Neural progenitor cell (in vitro differentiated cells): ENCODE measurements around the gene MYBBP1A. TPM values are rescaled to one million over a fixed set of nuclear protein-coding genes. Genes with fewer than 3 reads are reported as not detected.

Source experiments
- DNase-seq: peaks from one replicate; pipeline ENCODE4 v3.0.0-alpha.2; 2016; ENCODE audit warnings: low spot score
- H2AFZ ChIP-seq: fragments of 200-600 bp; sonication (generic); replicated peaks from 2 replicates; pipeline ENCODE4 v1.6.1; 2016; ENCODE audit warnings: antibody characterized with exemption
- H3F3A ChIP-seq: fragments of 200-600 bp; sonication (generic); 2 replicates; pipeline ENCODE4 v1.6.1; 2016; ENCODE audit warnings: antibody characterized with exemption, low read depth
- H3K27ac ChIP-seq: fragments of 200-600 bp; sonication (generic); 2 replicates; pipeline ENCODE4 v1.5.1; 2016; ENCODE audit warnings: mild to moderate bottlenecking
- H3K27me3 ChIP-seq: fragments of 200-600 bp; sonication (generic); 2 replicates; pipeline ENCODE4 v1.6.1; 2016; ENCODE audit warnings: mild to moderate bottlenecking, moderate library complexity
- H3K36me3 ChIP-seq: fragments of 200-600 bp; sonication (generic); 2 replicates; pipeline ENCODE4 v1.5.1; 2016
- H3K4me1 ChIP-seq: fragments of 200-600 bp; sonication (generic); 2 replicates; pipeline ENCODE4 v1.6.1; 2016; ENCODE audit warnings: mixed run types
- H3K4me2 ChIP-seq: fragments of 200-600 bp; sonication (generic); 2 replicates; pipeline ENCODE4 v1.6.1; 2016
- H3K4me3 ChIP-seq: fragments of 200-600 bp; sonication (generic); 2 replicates; pipeline ENCODE4 v1.5.1; 2016
- H3K79me2 ChIP-seq: fragments of 200-600 bp; sonication (generic); 2 replicates; pipeline ENCODE4 v1.6.1; 2016; ENCODE audit warnings: low read depth
- H3K9ac ChIP-seq: fragments of 200-600 bp; sonication (generic); 2 replicates; pipeline ENCODE4 v1.6.1; 2016
- H3K9me3 ChIP-seq: fragments of 200-600 bp; sonication (generic); 2 replicates; pipeline ENCODE4 v1.5.1; 2016; ENCODE audit warnings: low read depth
- H4K20me1 ChIP-seq: fragments of 200-600 bp; sonication (generic); 2 replicates; pipeline ENCODE4 v1.6.1; 2016; ENCODE audit warnings: low read depth
- H3K27ac Mint-ChIP-seq: 3 replicates; pipeline ENCODE4 v1.8.0; 2021; ENCODE audit warnings: mixed read lengths
- H3K27me3 Mint-ChIP-seq: 2 replicates; pipeline ENCODE4 v1.8.0; 2022; ENCODE audit warnings: low read depth, mild to moderate bottlenecking, inconsistent platforms, moderate library complexity, mixed read lengths; ENCODE audit not compliant: insufficient read depth
- H3K36me3 Mint-ChIP-seq: 3 replicates; pipeline ENCODE4 v1.8.0; 2021; ENCODE audit warnings: mixed read lengths
- H3K4me1 Mint-ChIP-seq: 3 replicates; pipeline ENCODE4 v1.8.0; 2021; ENCODE audit warnings: mixed read lengths
- H3K4me3 Mint-ChIP-seq: 3 replicates; pipeline ENCODE4 v1.8.0; 2021; ENCODE audit warnings: mild to moderate bottlenecking, moderate library complexity, mixed read lengths
- H3K9me3 Mint-ChIP-seq: 3 replicates; pipeline ENCODE4 v1.8.0; 2020; ENCODE audit warnings: mixed read lengths
- CTCF ChIP-seq: fragments of 200-600 bp; sonication (generic); IDR thresholded peaks from 2 replicates; pipeline ENCODE4 v1.5.1; 2017; ENCODE audit warnings: antibody characterized with exemption, mild to moderate bottlenecking
- EZH2 ChIP-seq: fragments of 200-600 bp; sonication (generic); IDR thresholded peaks from 2 replicates; pipeline ENCODE4 v1.6.1; 2017; ENCODE audit warnings: antibody characterized with exemption, mild to moderate bottlenecking, moderate library complexity
- EZH2phosphoT487 ChIP-seq: fragments of 200-600 bp; sonication (generic); IDR thresholded peaks from 2 replicates; pipeline ENCODE4 v1.6.1; 2017; ENCODE audit warnings: antibody characterized with exemption
- total RNA-seq: library from RNA; depleted of rRNA; stranded (reverse); fragments of >200 nt; gene quantifications from 2 replicates; pipeline ENCODE4 v1.2.3, GENCODE V29; 2015; ENCODE audit warnings: low replicate concordance

Gene MYBBP1A
- total RNA-seq, 1 donor from 2014 or later, result 17.4 TPM

- no peak overlapping the region for H3K27ac ChIP-seq
- H3K4me3 ChIP-seq, result no peak overlapping the region
- Mint-ChIP-seq H3K4me1 (peaks cover 23% of the 10 kb centered on the region), H3K27ac (no peak overlapping the region), H3K36me3 (peaks cover 6% of the 10 kb centered on the region), H3K4me3 (no peak overlapping the region), H3K9me3 (no peaks in the 10 kb centered on the region), H3K27me3 (peaks cover 10% of the 10 kb centered on the region)
- no peak for TF ChIP-seq CTCF
- no peak for TF ChIP-seq EZH2
- no peak for TF ChIP-seq EZH2phosphoT487
- peaks cover 18% of the 10 kb centered on the region for H3K79me2 ChIP-seq
- peaks cover 20% of the 10 kb centered on the region for H3K4me1 ChIP-seq
- peaks cover 4% of the 10 kb centered on the region for H4K20me1 ChIP-seq
- no peak for DNase-seq
- peaks cover 11% of the 10 kb centered on the region for H3F3A ChIP-seq
- H3K27me3 ChIP-seq, result no peaks in the 10 kb centered on the region
- no peaks in the 10 kb centered on the region for H3K9me3 ChIP-seq
- no peak overlapping the region for H3K9ac ChIP-seq
- no peak overlapping the region for H2AFZ ChIP-seq
- no peak overlapping the region for H3K4me2 ChIP-seq
- no peaks in the 10 kb centered on the region for H3K36me3 ChIP-seq
These were observed 3.2 kb downstream of the MYBBP1A start for GRCh38 chr17:4551796-4552525.

- DNase-seq, result no peak
- no peaks in the 10 kb centered on the region for H3K9me3 Mint-ChIP-seq
- Histone ChIP-seq H3F3A (peaks cover 8% of the 10 kb centered on the region), H3K27me3 (no peaks in the 10 kb centered on the region), H4K20me1 (peaks cover 4% of the 10 kb centered on the region), H3K9me3 (no peaks in the 10 kb centered on the region), H3K27ac (no peak overlapping the region), H3K9ac (no peak overlapping the region), H3K36me3 (no peaks in the 10 kb centered on the region), H3K4me3 (no peak overlapping the region), H3K79me2 (peaks cover 18% of the 10 kb centered on the region), H3K4me2 (no peak overlapping the region), H2AFZ (no peak overlapping the region), H3K4me1 (peaks cover 17% of the 10 kb centered on the region)
- peaks cover 8% of the 10 kb centered on the region for H3K27me3 Mint-ChIP-seq
- no peak overlapping the region for H3K4me3 Mint-ChIP-seq
- H3K27ac Mint-ChIP-seq, result no peak overlapping the region
- peaks cover 16% of the 10 kb centered on the region for H3K4me1 Mint-ChIP-seq
- TF ChIP-seq EZH2 (no peak), CTCF (peak; percentile 15)
- H3K36me3 Mint-ChIP-seq, result peaks cover 6% of the 10 kb centered on the region
These were observed 4.0 kb downstream of the MYBBP1A start for GRCh38 chr17:4551141-4551540.

- H3K79me2 ChIP-seq, result peaks cover 18% of the 10 kb centered on the region
- H3K36me3 Mint-ChIP-seq, result peaks cover 6% of the 10 kb centered on the region
These were observed 4.6 kb downstream of the MYBBP1A start for GRCh38 chr17:4550534-4551039.

More at GRCh38 chr17:4550534-4551039, 4.6 kb downstream of the MYBBP1A start:
- no peak for TF ChIP-seq CTCF
- TF ChIP-seq EZH2, result no peak
- TF ChIP-seq EZH2phosphoT487, result no peak
- H3F3A ChIP-seq, result peaks cover 2% of the 10 kb centered on the region
- H3K9ac ChIP-seq, result no peak overlapping the region
- no peak overlapping the region for H3K4me2 ChIP-seq
- H3K9me3 ChIP-seq, result no peaks in the 10 kb centered on the region
- Mint-ChIP-seq H3K27me3 (peaks cover 8% of the 10 kb centered on the region), H3K9me3 (no peaks in the 10 kb centered on the region), H3K4me3 (no peak overlapping the region), H3K4me1 (peaks cover 10% of the 10 kb centered on the region), H3K27ac (no peak overlapping the region)
- no peaks in the 10 kb centered on the region for H3K36me3 ChIP-seq
- H3K27me3 ChIP-seq, result no peaks in the 10 kb centered on the region
- H4K20me1 ChIP-seq, result peaks cover 4% of the 10 kb centered on the region
- no peak overlapping the region for H3K4me3 ChIP-seq
- no peak overlapping the region for H3K27ac ChIP-seq
- no peak for DNase-seq
- H2AFZ ChIP-seq, result no peak overlapping the region
- peaks cover 11% of the 10 kb centered on the region for H3K4me1 ChIP-seq
